Measurements from ENCODE around the gene SCN8A. TPM values are rescaled to one million over a fixed set of nuclear protein-coding genes. Genes with fewer than 3 reads are reported as not detected.

SCN8A gene
- total RNA-seq, 1 experiment from 2014 or later = 5.4 TPM

DNA sequence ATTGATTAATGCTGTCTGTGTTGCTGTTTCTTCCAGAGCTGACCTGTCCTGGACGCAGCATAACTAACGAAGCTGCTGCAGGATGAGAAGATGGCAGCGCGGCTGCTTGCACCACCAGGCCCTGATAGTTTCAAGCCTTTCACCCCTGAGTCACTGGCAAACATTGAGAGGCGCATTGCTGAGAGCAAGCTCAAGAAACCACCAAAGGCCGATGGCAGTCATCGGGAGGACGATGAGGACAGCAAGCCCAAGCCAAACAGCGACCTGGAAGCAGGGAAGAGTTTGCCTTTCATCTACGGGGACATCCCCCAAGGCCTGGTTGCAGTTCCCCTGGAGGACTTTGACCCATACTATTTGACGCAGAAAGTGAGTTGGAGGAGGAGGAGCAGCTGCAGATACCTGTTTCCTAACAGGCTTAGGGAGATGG, 71.7 kb downstream of the SCN8A start:
- no peaks in the 10 kb centered on the region for H3K9me3 ChIP-seq (ENCODE audit: low read depth, low read length, poor library complexity, severe bottlenecking)
- no peaks in the 10 kb centered on the region for H3K36me3 ChIP-seq (ENCODE audit: insufficient read depth, low read length, poor library complexity, severe bottlenecking)
- ChIA-PET CTCF (no interaction called here), POLR2A (ENCODE audit: low non-redundant PET) (no interaction called here)
- no TSS peak for BruUV-seq (replicated peaks)
- no peak overlapping the region for H3K4me3 ChIP-seq (ENCODE audit: low read depth, low read length, poor library complexity, severe bottlenecking)
- no peak for DNase-seq (ENCODE audit: low spot score)
- TF ChIP-seq, protein P1, sequence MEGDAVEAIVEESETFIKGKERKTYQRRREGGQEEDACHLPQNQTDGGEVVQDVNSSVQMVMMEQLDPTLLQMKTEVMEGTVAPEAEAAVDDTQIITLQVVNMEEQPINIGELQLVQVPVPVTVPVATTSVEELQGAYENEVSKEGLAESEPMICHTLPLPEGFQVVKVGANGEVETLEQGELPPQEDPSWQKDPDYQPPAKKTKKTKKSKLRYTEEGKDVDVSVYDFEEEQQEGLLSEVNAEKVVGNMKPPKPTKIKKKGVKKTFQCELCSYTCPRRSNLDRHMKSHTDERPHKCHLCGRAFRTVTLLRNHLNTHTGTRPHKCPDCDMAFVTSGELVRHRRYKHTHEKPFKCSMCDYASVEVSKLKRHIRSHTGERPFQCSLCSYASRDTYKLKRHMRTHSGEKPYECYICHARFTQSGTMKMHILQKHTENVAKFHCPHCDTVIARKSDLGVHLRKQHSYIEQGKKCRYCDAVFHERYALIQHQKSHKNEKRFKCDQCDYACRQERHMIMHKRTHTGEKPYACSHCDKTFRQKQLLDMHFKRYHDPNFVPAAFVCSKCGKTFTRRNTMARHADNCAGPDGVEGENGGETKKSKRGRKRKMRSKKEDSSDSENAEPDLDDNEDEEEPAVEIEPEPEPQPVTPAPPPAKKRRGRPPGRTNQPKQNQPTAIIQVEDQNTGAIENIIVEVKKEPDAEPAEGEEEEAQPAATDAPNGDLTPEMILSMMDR (conservative IDR thresholded peaks at IDR 0.05; ENCODE audit: low read depth, low read length) = no peak
- no peak for TF ChIP-seq EZH2 (IDR thresholded peaks at IDR 0.05; ENCODE audit: borderline replicate concordance, low read depth, low read length, poor library complexity, severe bottlenecking)
- no peaks in the 10 kb centered on the region for H3K27me3 ChIP-seq (replicated peaks; ENCODE audit: insufficient read depth, low read depth, low read length, poor library complexity)
- intact Hi-C loops (cut with micrococcal nuclease; ENCODE audit: unreplicated experiment) = no loop called here
- H3K4me1 ChIP-seq (ENCODE audit: insufficient read depth, low read length, poor library complexity, severe bottlenecking) = peaks cover 5% of the 10 kb centered on the region
- no peak overlapping the region for H3K27ac ChIP-seq (ENCODE audit: low read depth, low read length, poor library complexity, severe bottlenecking)

DNA sequence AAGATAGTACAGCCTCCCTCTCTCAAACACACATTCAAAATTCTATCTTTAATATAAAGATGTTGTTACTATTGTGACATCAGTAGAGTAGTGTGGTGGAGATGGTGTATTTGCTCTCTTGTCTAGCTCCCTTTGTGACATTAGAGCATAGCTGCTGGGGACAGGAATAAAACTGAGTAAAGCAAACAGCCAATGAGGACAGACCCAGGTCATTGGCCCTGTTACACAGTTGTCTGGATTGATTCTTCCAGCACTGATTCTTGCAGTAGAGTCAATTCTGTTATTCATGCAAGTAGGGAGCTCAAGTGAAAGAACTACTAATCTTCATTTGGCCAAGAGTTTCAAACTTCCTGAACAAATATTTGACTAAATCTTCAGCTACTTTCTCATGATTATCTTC, 72.4 kb downstream of the SCN8A start:
- Histone ChIP-seq H3K9me3 (ENCODE audit: low read depth, low read length, poor library complexity, severe bottlenecking) (no peaks in the 10 kb centered on the region), H3K4me1 (ENCODE audit: insufficient read depth, low read length, poor library complexity, severe bottlenecking) (peaks cover 5% of the 10 kb centered on the region), H3K36me3 (ENCODE audit: insufficient read depth, low read length, poor library complexity, severe bottlenecking) (no peaks in the 10 kb centered on the region), H3K27ac (ENCODE audit: low read depth, low read length, poor library complexity, severe bottlenecking) (no peak overlapping the region), H3K27me3 (replicated peaks; ENCODE audit: insufficient read depth, low read depth, low read length, poor library complexity) (no peaks in the 10 kb centered on the region), H3K4me3 (ENCODE audit: low read depth, low read length, poor library complexity, severe bottlenecking) (no peak overlapping the region)
- ChIA-PET CTCF (no interaction called here), POLR2A (ENCODE audit: low non-redundant PET) (no interaction called here)
- no peak for DNase-seq (ENCODE audit: low spot score)
- intact Hi-C loops (cut with micrococcal nuclease; ENCODE audit: unreplicated experiment) = no loop called here
- no TSS peak for BruUV-seq (replicated peaks)
- no peak for TF ChIP-seq EZH2 (IDR thresholded peaks at IDR 0.05; ENCODE audit: borderline replicate concordance, low read depth, low read length, poor library complexity, severe bottlenecking)
- TF ChIP-seq, protein P1 (conservative IDR thresholded peaks at IDR 0.05; ENCODE audit: low read depth, low read length) = no peak

DNA sequence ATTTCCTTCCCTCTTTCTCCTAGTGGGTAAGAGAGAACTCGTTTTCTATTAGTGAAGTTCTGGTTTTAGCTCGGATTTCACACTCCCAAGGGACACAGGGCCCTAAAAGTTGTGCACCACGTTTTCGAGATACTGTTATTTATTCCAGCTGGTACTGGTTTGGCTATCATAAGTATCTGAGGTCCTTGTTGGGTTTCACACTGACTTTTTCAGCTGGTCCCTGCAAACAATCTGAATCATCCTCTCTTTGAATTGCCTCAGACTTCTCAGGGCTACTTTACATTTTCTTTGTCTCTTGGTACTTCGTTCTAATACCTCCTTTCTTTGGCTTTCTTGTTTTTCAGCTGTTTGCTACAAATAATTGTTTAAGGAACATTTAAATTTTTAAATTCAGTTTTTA, 75.7 kb downstream of the SCN8A start:
- H3K4me1 ChIP-seq (ENCODE audit: insufficient read depth, low read length, poor library complexity, severe bottlenecking) = peaks cover 5% of the 10 kb centered on the region
- BruUV-seq (replicated peaks) = no TSS peak
- no peaks in the 10 kb centered on the region for H3K36me3 ChIP-seq (ENCODE audit: insufficient read depth, low read length, poor library complexity, severe bottlenecking)
- intact Hi-C loops (cut with micrococcal nuclease; ENCODE audit: unreplicated experiment) = no loop called here
- no peaks in the 10 kb centered on the region for H3K9me3 ChIP-seq (ENCODE audit: low read depth, low read length, poor library complexity, severe bottlenecking)
- DNase-seq (ENCODE audit: low spot score) = peak; percentile 9
- ChIA-PET POLR2A (ENCODE audit: low non-redundant PET) (no interaction called here), CTCF (no interaction called here)
- no peak for TF ChIP-seq EZH2 (IDR thresholded peaks at IDR 0.05; ENCODE audit: borderline replicate concordance, low read depth, low read length, poor library complexity, severe bottlenecking)
- TF ChIP-seq, protein P1 (conservative IDR thresholded peaks at IDR 0.05; ENCODE audit: low read depth, low read length) = no peak
- H3K4me3 ChIP-seq (ENCODE audit: low read depth, low read length, poor library complexity, severe bottlenecking) = no peak overlapping the region
- no peaks in the 10 kb centered on the region for H3K27me3 ChIP-seq (replicated peaks; ENCODE audit: insufficient read depth, low read depth, low read length, poor library complexity)
- H3K27ac ChIP-seq (ENCODE audit: low read depth, low read length, poor library complexity, severe bottlenecking) = no peak overlapping the region

All from A673 (cell line).